ENCODE measurements around the gene AGAP3.
A peak's percentile ranks its signal among the peaks of the same experiment; 100 is the strongest.

The AGAP3 gene

DNA sequence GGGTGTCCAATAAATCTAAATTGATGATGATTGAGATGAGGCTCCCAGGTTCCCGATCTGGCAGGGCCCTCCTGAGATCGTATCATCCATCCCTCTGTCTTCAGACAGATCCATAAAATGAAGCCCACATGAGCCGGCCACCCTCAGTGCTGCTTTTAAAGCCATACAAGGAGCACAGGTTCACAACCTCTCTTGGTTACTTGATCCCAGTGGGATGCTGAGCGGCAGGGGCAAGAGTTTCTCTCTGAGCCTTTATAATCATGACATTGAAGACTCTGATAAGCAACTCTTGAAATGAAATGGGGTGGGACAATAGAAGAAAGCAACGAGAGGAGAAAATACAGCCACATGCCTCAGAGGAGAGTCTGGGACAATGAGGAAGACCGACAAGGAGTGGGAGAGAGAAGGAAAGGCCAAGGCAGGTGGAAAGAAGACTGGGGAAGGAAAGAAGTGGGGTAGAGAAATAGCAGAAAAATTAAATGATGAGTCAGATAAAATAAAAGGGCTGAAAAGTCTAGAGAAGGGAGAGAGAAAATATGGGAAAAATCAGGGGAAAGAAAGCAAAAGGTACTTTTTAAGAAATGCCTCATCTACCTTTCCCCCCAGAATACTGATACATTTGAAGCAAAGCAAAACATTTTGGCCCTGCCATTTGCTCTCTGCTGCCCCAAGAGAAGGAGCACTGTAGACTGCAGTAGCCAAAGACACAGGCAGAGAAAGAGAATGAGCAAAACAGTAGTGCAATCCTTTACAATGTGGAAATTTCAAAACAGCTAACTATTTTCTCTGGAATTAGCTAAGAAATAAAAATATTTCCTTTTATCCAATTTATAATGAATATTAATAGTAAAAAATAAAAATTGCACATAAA, 66.6 kb downstream of the AGAP3 start:
- no peak for DNase-seq (ENCODE audit: low read depth in 1 of 2, low spot score in 1 of 2)

DNA sequence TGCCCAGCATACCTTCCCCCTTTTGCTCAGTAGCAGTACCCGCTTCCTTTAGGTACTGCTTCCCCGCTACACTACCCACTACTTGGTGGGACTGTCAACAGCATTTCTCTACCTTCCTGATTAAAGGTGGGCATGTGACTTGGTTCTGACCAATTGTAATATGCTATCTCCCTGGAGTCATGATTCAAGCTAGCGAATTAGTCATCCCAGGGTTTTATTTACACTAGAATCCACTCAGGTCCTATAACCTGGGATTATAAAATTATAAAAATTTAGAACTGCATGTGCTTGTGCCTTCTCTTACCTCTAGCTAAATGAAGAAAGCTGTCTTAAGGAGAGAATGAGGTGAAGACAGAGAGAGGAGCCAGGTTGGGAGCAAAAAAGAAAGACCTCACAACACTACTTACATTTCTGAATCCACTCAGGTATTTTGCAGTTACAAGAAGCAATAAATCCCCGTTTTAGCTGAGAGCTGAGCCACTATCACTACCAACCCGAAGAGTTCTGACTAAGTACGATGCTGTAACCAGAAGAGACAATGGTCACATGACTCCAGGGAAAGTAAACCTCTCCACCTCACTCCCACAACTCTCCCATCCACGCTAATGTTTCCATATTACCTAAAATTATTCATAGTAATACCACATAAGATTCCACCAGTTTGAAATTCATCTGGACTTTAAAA, 71.5 kb downstream of the AGAP3 start:
- no peak for DNase-seq (ENCODE audit: low read depth in 1 of 2, low spot score in 1 of 2)

GRCh38 chr7:151161757-151162156, 75.5 kb downstream of the AGAP3 start:
- DNase-seq (ENCODE audit: low read depth in 1 of 2, low spot score in 1 of 2): no peak

DNA sequence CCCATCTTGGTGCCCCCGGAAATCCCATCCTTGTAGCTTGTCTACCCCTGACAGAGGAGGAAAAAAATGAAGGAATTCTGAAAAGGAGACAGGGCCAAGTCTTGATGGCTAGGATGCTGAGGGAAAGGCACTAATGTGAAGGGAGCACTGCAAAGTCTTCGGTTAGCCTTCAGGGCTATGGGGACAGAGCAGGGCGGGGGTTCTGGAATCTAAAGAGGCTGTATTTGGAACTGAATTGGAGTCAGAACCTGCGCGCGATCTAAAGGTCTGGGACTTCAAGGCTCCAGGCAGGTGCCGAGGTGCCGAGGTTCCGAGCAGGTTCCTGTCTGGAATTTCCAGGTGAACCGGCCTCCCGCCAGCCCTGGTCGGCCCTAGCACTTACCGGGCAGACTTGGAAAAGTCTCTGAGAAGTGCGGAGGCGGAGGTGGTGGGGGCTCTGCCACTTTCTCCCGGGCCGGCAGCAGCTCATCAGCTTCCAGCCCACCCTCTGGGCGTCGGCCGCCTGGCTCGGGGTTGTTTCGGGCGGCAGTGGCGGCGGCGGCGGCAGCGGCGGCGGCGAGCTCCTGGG, 80.4 kb downstream of the AGAP3 start:
- DNase-seq (ENCODE audit: low read depth in 1 of 2, low spot score in 1 of 2): no peak

DNA sequence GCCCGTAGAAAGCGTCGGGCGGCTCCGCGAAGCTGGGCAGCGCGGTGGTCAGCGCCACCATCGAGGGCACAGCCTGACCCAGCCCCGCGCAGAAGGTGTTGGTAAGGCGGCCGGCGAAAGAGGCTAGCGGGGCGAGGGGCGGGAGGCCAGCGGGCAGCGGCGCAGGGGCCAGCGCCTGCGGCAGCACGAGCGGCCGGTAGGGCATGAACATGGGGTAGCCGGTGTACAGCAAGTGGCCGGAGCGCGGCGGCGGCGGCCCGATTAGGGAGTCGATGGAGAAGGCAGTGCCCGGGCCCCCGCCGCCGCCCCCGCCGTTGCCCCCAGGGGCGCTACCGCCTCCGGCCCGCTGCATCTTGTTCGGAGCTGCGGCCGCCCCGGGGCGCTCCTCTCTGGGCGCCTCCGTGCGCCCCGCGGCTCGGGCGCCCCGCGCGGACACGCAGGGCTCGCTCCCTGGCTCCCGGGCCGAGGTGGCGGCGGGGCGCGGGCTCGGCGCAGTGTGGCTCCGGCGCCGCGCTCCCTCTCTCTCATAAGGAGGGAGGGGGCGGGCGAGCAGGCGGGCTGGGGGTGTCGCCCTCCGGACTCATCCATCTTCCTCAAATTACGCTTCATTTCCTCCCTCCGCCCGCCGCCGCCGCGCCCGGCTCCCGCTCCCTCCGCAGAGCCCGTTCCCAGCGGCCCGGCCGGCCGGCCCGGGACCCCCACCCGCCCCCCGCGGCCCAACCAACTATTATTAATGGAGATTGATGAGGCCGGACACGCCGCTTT, 81.1 kb downstream of the AGAP3 start, which contains the start of gene GBX1:
Gene GBX1 (minus strand): TSS at position 498 of the 765 bp plus-strand sequence. CDS start 146 bp downstream, at position 352.
- DNase-seq (ENCODE audit: low read depth in 1 of 2, low spot score in 1 of 2): no peak

- DNase-seq (ENCODE audit: low read depth in 1 of 2, low spot score in 1 of 2): peak; percentile 21 to 33
These were observed 81.9 kb downstream of the AGAP3 start for GRCh38 chr7:151168003-151168786.

DNA sequence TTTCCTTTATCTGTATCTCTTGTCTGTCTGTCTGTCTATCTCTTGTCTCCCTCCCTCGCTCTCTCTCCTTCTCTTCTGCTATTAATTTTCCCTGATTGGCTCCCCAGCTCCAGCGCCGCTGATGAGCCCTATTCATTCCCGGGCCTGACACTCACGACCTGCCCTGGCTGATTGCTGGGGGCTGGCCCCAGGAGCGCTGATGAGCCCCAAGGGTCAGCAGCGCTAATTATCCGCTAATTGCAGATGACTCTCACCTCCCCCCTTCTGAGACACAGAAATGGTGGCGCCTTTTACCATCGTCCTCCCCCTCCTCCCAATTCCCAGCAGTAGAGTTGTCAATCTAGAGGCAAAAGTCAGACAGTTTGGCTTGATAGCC, 82.5 kb downstream of the AGAP3 start:
- no peak for DNase-seq (ENCODE audit: low read depth in 1 of 2, low spot score in 1 of 2)

DNA sequence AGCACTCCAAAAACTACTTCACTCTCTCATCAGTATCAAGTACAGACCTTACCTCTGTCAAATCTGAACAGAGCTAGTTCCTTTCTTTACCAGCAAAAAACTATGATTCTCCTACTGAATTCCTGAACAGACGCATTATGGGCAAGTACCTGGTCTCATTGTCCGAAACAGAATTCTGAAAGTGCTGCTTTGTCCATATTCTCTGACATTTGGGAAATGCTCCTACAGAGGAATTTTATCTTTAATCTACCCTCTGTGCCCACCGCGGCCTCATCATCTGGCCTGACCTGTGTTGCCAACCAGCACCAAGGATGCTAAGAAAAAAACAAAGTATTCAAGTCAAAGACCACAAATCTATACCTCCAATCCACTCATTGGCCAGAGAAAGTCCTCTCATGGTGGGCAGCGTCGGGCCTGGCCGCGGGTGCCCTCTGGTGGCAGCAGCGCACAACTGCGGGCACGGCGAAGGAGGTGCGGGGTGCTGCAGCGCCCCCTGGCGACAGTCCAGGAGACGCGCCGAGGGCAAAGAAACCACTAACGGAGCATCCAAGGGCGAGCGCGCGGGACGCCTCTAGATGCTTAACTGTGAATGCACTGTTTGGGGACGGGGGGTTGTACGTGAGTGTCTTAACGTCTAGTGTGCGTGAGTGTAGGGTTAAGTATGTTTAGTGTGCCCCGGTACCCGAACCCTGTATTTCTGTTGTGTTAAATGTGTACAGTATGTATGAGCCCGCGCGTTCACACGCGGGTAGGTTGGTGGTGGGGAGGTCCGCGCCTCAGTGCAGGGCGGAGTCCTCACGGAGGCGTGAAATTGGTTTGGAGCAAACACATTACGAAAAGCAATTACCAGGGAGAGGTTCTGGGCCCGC, 86.2 kb downstream of the AGAP3 start:
- peak; percentile 73 to 74 for DNase-seq (ENCODE audit: low read depth in 1 of 2, low spot score in 1 of 2)

- DNase-seq (ENCODE audit: low read depth in 1 of 2, low spot score in 1 of 2): no peak
These were observed 87.3 kb downstream of the AGAP3 start for GRCh38 chr7:151173386-151174245.

- DNase-seq (ENCODE audit: low read depth in 1 of 2, low spot score in 1 of 2): no peak
These were observed 88.2 kb downstream of the AGAP3 start for GRCh38 chr7:151174246-151175046.

- DNase-seq (ENCODE audit: low read depth in 1 of 2, low spot score in 1 of 2): no peak
These were observed 88.9 kb downstream of the AGAP3 start for GRCh38 chr7:151175047-151175792.

- no peak for DNase-seq (ENCODE audit: low read depth in 1 of 2, low spot score in 1 of 2)
These were observed 89.6 kb downstream of the AGAP3 start for GRCh38 chr7:151175793-151176311.

GRCh38 chr7:151176401-151176800, 90.1 kb downstream of the AGAP3 start:
- DNase-seq (ENCODE audit: low read depth in 1 of 2, low spot score in 1 of 2): no peak

DNA sequence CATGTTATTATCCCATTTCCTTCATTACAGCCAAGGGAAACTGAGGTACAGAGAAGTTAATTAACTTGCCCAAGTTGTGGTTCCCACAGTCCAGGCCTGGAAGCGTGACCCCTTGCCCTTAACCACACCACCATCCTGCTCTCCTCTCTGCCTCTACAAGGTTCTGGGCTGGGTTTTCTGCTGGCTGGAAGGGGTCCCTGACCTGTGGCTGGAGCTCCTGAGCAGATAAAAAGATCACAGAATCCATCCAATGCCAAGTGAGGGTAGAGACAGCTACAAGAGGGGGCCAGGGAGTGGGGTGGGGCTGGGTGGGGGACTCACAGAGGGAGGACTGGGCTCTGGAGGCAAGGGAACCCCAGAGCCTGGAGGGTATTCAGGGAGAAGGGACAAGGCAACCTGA, 91.0 kb downstream of the AGAP3 start:
- DNase-seq (ENCODE audit: low read depth in 1 of 2, low spot score in 1 of 2): no peak

DNA sequence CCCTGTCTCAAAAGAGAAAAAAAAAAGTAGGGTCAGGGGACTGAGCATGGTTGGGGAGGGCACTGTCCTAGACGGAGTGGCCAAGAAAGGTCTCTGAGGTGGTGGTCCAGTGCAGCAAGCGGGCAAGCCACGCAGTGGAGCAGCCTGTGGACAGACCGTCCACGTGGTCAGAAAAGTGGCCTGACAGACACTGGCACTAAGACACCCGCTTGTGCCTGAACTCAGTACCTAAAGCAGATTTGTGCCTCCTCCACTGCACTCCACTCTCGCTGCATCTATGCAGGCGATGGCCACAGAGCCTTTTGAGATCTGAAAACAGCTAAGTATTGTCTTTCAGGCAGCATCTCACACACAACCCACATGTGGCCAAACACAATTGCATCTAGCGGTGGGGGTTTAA, 92.0 kb downstream of the AGAP3 start:
- no peak for DNase-seq (ENCODE audit: low read depth in 1 of 2, low spot score in 1 of 2)

DNA sequence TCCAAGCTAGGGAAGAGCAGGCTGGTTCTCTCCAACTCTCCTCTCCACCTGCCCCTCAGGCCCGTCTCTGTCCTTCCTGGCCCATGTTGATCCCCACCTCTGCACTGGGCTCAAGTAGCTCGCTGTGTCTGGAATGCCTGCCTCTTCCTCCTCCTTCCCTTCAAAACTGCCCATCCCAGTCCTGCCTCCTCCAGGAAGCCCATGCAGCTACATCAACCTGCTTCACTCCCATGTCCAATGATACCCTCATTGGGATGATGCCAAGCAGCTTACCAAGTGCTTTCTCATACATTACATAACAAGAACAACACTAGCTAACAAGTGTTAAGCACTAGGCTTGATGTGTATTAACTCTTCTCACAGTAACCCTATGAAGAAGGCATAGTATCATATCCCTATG, 92.6 kb downstream of the AGAP3 start:
- no peak for DNase-seq (ENCODE audit: low read depth in 1 of 2, low spot score in 1 of 2)

DNA sequence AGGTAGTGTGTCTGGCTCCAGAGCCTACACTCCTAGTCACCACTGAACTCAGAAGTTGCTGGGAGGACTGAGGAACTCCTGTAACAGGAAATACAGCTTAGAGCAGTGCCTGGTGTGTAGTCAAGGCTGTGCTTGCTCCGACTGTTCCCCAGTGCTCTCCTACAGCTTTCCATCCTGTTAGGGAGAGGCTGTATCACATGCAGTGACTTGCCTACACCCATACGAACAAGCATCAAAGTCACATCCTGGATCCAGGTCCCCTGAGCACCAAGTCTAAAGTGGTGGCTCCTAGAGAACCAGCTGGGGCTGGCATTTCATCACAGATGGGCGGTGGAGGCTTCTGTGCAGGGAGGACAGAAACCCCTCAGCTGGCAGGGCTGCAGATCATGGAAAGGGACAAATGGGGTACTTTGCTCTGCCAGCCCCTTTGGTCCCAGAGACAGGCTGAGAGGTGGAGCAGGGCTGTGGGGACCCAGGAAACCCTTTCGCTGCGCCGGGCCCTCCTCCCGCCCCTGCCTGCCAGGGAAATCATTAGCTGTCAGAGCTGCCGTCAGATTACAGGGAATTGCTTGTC, 93.1 kb downstream of the AGAP3 start:
- no peak for DNase-seq (ENCODE audit: low read depth in 1 of 2, low spot score in 1 of 2)

Data from activated CD4-positive, alpha-beta T cell treated with anti-CD3 and anti-CD28 coated beads, Interleukin-2, amount 50 U/mL, for 24 hours (primary cell).